NCI-H345 treated with DMSO at 0.1 percent for 48 hours (cell line): Measurements from ENCODE around the gene TLCD5.

Source experiments
- DNase-seq: peaks from one replicate; lab custom pipeline; 2025; ENCODE audit not compliant: unreplicated experiment; lab: John Stamatoyannopoulos, UW

TLCD5 gene

DNA sequence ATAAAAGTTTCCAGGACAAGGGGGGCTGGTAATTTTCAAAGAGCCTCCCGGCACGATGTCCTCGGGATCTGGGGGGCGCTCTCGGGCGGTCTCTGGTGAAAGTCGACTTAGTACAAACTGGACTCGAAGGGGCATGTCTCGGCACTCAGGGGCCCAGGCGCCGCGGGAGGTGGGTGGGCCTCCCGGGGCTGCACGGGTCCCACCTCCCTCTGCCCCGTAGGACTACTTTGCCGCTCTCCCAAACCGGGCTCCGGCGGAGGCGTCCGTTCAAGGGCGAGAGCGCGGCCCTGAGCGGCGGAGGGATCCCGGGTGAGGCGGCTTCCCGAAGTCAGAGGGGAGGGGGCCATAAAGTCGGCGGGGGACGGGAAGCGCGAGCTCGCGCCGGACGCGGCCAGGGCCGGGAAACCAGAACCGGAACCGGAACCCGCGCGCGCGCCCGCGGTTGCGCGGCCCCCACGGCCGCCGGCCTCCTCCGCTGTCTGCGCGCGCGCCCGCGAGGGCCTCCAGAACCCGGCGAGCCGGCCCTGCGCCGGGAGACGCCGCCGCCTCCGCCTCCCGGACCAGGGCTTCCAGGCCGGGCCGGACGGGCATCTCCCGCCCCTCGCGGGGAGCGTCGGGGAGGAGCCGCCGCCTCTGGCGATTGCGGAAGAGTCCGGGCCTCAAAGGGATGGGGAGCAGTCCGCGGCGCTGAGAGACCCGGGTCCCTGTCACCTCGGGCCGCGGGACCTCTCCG lies 11.0 kb downstream of the TLCD5 start, which contains the start of gene ARHGEF12:
ARHGEF12 (plus strand) TSS at position 506 of the 733 bp plus-strand sequence. CDS start 831 bp downstream, outside the sequence.
- peak; percentile 78 for DNase-seq

DNA sequence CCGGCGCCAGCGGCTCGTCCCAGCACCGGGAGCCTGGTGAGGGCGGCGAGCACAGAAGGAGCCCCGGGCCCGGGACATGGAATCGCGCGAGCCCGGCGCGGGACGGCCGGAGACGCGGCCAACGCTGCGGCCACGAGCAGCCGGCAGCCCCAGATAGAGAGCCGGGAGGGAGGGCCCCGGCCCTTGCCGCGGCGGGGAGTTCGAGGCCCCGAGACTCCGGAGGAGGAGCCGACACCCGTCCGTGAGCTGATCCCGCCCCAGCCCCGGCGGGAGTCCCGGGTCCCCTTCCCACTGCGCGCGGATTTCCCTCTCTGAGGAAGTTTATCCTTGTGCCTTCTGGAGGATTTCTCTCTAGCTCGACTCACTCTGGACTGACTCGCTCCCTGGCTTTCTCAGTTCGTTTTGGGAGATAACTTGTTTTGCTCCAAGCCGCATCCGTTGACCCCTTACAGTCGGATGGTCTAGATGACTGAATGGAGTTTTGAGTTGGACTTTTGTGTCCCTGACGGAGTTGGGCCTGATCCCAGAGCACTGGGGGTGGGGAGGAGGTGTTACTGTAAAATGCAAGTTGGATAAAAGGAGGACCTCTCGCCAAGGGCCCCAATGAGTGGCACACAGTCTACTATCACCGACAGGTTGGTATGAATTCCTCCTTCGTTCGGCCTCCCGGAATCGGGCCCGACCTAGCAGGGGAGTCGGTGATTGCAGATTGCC lies 11.7 kb downstream of the TLCD5 start:
- peak; percentile 30 for DNase-seq

DNA sequence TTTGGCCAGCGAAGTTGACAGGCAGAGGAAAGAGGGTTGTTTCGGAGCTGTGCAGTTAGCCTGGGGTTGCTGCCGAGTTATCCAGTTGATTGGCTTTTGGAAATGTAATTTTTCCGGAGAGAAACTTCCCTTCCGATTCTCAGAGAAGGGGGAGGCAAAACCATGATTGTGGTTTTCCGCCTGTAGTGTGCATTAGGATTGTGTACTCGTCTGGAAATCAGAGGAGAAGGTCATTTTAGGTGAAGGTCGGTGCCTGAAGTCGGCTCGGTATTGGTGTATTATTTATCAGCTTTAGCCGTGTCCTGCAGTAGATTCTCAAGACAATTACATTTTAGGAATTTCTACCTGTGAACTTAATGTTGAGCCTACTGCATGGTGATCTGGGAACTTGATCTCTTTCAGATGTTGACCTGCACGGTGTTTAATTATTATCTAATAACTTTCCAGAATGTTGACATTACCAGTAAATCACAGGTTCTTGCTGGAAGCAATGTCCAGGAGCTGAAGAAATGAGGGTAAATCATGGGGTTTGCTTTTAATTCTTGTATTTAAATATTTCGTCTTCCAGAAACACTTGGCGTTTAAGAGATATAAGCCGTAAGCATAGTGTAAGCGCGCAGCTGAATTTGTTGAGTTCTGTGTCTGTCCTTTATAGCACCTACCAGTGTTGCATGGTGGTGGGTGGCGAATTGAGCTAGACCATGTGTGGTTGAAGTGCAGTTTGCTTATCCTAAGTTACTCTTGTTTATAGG lies 12.4 kb downstream of the TLCD5 start:
- no peak for DNase-seq

DNA sequence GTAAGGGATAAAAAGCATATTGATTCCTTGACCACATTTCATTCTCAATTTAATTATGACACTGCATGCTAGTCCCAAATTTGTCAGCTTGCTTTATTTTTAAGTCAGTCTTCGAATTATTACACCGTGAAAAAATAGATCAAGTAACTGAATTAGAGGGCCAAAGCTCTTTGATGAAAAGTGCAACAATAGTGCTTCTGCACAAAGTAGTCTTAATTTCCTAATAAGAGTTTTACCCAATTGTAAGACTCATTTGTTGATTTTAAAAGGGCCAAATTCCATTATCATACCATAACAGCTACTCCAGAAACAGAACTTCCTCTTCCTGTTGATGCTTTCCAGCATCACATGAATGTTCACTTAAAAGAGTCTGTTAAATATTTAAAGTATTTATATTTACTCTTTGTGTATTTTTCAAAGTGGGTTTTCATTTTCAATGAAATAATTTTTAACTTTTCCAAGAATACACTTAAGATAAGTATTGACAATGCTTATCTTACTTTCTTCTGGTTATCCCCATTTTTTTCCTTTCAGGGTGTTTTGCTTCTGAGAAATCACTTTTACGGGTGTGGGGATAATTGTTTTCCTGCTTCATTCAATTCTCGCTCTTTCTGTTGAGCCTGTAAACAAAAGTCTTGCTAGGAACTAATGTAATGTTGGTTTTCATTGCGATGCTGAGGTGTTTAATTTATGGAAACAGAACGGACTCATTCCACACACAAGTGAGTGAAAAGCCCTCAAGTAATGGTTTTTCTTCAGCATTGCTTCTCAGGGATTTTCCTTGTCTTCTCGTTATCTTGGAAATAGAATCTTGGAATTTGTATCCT lies 13.2 kb downstream of the TLCD5 start:
- no peak for DNase-seq

DNA sequence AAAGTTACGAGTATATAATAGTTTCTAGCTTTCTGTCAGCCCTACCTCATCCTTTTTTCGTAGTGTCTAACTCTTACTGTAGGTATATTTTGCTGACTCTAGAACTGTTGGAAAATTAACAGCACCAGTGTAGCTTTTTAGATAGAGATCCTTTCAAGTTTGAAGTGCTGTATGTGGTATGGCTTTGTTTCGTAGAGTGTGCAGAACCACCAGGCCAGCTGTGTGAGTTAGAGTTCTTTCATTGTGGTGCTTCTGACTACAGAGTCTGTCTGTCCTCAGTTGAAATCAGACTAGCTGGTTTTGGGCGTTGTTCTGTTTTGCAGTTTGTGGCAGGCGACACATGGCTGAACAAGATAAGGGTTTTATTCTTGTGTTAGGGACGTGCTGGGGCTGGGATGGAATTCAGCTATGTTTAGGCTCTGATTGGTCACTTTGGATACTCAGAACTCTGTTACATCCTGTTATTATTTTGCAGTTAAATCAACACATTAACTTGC lies 14.3 kb downstream of the TLCD5 start:
- DNase-seq: no peak

DNA sequence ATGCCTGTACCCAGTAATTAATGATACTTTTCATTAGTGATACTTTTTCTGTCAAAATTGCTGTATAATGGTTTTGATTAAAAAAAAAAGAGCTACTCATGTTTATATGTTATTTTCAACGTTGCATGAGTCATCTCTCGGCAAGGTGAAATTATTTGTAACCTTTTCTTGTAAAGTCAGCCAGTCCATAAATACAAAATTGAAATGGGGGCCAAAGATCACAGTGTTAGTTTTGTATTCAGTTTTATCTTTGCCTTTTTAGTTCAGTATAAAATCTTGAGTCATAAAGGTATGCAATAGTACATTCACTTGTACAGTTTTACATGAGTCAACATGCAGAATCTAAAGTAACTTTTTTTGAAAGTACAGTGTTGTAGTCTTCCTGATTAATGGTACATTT lies 15.4 kb downstream of the TLCD5 start:
- no peak for DNase-seq

DNA sequence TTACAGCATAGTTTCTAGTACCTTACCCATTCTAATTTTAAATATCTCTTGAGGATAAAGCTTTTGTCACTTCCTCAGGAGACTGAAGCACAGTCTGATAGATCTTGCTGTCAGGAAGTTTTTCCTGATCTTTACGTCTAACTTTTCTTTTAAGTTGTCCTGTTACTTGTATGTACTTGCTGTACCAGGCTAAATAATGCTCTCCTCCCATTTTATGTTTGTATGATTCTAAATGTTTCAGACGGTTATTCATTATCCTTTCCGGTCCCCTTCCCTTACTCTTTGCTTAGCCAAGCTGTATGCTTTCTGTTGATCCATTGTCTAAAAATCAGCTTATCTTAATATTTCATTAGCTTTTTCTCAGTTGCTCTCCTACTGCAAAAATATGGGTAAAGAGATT lies 17.1 kb downstream of the TLCD5 start:
- no peak for DNase-seq

DNA sequence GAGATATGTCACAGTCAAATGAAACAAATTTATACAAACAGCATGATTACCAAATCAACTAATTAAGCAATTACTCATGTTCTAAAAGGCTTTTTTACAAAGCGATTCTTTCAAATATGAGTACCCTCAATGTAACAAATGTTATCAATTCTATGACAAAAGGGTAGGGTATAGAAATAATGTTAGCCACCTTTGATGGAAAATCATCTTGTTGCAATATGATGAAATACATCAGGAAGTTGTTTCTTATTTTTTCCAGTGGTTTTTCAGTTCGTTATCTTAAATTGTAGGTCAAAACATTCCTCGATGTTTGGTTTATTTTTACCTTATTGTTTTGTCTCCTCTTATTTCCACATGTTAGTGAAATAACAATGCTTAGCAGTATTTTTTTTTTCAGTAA lies 17.6 kb downstream of the TLCD5 start:
- no peak for DNase-seq

DNA sequence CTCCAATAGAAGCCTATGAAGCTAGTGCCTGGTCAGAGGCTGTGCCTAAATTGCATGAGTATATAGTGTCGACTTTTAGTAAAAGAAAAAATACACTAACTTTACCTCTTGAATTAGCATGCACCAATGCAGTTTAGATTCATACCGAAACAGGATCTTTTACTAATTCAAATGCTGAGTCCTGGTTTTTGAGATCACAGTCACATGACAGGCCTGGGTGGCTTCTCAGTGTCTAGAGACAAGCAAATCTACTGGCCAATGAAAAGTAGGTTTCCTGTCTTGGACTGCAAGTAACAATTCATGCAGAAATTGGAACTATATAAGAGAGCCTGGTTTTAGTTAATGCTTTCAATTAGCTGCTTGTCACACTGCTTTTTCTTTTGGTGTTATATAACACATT lies 18.3 kb downstream of the TLCD5 start:
- DNase-seq: no peak

DNA sequence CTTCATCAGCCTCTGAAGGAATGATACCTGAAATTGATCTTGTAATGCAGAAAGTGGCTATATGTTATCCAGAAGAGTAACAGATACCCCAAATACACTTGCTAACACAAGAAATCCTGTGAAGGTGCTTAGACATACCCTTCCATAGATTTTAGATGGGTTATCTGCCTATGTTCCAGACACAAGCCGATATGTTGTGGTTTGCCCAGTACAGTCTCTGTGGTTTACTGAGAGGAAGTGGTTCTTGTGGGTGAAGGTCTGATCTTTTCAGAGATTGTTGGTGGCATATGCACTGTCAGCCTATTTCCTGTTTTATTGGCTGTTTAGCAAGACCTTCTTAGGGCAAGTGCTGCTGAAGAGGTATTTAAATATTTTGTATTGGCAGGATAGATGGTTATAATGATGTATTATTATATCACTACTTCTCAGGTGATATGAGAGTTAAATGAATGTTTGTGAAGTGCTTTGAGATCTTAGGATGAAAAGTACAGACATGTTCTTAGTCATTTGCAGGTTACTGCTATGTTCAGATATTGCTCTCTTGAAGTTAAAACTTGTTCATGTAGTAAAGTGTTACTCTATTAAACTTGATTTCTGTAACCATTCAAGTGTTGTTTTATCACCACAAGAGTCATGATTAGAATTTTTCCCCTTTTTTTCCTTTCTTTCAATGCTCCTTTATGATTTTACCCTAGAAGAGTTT lies 19.4 kb downstream of the TLCD5 start:
- no peak for DNase-seq

DNA sequence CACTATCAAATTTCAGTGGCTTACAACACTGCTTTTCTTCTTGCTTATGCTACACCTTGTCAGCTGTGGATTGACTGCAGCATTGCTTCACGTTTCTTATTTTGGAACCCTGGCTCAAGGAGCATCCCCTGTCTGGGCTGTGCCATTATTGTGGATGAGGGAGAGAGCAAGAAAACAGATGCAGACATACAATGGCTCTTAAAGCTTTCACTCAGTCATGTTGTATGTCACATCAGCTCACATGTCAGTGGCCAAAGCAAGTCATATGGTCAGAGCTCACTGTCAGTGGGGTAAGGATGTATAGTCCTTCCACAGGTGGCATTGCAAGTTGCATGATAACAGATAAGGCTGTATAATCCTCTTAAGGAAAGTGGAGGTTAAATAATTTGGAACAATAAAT lies 21.1 kb downstream of the TLCD5 start:
- DNase-seq: no peak

DNA sequence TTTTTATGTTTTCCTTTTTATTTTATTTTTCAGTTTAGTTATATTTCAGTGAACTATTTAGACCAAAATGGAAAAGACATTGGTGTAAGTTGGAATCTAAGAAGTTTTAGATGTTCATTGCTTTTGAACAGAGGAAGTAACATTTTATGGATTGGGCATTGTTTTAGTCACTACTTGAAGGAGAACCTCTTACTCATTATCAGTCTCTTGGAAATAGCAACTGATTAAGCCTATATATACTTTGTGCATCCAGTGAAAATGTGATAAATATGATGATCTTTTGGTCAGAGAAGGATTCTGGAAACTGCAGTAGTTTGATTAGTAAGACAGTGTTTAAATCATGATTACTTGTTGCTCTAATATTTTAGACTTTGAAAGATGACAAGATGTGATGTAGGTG lies 25.5 kb downstream of the TLCD5 start:
- no peak for DNase-seq

DNA sequence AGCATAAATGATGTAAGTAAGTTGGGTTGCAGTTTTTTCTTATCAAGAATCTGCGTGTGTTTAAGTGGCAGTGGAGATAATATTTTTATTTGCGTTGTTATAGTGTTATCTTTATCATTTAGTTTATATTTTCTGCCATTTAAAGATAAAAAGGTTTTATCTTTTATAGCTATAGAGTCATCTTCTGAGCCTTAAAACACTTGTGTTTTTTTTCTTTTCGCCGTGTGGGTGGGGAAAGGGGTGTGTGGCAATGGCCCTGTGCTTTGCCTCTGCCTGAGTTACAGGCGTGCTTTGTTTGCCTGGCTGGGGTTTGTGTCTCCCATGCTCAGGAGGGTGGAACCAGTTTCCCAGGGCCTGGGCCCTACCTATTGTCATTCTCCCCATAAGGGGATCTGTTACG lies 27.3 kb downstream of the TLCD5 start:
- DNase-seq: no peak

DNA sequence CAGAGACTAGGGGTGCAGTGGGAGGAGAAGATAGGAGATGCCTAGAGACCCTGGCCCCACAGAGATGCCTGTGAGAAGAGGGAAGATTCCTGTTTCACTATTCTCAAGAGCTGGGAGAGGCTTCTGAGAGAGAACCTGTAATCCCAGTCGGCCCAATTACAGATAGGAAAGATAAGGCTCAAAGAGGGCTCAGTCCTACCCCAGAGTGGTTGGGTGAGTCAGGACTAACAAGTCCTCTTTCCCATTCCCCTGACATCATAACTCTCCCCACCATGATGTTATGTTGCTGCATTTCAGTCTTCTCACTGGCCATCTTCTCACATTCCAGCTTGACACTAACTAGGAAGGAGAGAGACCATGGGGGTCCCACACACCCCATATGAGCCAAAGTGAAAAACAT lies 29.0 kb downstream of the TLCD5 start:
- no peak for DNase-seq

DNA sequence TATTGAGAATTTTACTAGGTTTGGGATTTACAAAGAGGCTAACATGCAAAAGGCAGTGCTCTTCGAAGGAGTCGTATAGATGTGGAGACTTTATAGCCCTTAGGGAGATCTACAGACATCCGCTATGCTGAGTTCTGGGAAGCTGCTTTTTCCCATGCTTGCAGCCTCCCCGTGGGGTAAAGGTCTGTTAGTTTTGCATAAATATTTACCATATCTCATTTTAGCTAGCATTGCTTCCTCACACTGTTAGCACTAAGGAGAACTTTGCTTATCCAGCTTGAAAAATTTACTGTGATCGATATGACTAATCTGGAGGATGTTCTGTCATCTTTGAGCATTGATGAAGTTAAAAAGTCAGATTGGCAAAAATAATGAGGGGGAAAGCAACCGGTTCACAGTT lies 29.7 kb downstream of the TLCD5 start:
- no peak for DNase-seq

DNA sequence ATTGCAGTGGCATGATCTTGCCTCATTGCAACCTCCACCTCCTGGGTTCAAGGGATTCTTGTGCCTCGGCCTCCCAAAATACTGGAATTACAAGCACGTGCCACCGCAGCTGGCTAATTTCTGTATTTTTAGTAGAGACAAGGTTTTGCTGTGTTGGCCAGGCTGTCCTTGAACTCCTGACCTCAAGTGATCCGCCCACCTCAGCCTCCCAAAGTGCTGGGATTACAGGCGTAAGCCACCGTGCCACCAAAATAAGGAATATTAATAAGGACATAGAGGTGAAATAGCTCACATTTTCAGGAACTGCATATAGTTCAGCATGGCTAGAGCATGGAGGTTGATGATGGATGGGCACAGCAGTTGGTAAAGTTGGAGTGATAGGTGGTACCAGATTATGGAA lies 32.5 kb downstream of the TLCD5 start:
- DNase-seq: no peak

DNA sequence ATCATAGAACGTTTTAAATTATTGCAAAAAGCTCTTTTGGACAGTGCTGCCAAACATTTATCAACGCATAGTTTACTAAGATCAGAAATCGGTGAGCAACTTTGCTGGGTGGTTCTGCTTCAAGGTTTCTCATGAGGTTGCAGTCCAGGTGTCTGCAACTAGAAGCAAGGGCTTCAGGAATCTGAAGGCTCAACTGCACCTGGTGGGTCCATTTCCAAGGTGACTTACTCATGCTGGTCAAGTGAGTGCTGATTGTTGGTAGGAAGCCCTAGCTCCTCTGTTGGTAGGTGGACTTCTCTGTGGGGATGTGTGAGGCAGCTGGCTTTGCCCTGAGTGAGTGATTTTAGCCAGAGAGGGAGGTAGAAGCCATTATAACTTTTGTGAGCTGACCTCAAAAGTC lies 33.6 kb downstream of the TLCD5 start:
- DNase-seq: no peak

DNA sequence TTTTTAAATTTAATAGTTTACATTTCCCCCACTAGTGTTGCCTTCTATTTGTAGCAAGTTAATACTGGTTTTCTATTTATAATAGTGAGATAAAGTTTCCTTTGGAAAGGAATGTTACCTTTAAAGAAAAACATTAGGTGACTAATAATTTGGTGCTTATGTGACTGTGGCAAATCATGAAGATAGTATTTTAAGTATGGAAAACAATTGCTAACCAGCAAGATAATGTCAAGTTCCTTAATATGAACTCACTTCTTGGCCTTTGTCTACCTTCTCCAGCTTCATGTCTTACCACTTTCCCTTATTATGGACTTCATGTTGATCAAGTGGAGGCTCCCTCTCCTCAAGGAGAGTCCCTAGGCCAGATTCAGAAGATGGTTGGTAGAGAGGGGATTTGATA lies 38.3 kb downstream of the TLCD5 start:
- no peak for DNase-seq

DNA sequence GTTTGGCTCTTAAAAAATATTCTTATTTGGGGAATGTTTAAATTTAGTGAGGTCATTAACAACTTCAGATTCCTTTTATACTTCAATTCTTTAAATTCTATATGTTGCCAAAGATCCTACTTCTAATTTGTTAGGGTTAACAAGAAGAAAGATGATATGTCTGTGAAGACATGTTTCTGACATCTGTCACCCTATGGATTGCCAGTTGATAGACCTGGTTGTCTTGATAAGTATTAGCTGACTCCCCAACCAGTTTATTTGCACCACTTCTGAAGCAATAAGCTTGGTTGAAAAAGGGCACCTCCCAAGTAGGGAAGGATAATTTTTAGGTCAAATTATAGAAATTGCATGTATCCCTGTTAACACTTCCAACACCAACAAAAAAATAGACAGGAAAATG lies 40.4 kb downstream of the TLCD5 start:
- no peak for DNase-seq

DNA sequence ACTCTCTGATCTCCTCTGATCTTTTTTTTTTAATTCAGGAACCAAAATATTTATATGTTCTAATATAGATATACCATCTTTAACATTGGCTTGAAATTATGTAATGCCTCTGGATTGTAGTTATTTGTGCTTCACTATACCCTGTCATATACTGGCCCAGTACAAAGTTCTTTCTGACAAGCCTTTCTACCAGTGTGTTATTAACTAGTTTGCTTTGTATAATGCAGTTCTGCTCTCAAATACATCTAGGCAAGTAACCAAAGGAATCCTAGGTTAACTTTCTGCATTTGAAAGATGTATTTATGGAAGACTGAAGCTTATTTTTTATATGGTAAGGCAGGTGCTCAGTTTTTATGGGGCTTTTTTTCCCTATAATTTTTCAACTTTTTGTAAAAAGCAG lies 47.2 kb downstream of the TLCD5 start:
- no peak for DNase-seq
